HepG2 (cell line): ENCODE data around the gene CCDC6. TPM values are rescaled to one million over a fixed set of nuclear protein-coding genes. Genes with fewer than 3 reads are reported as not detected.

ENCODE experiments used
- ATF7-NPFF ChIP-seq: sonication (generic); formaldehyde crosslinking; IDR thresholded peaks from 2 replicates; pipeline ENCODE4 v1.8.1; 2023; ENCODE audit warnings: mild to moderate bottlenecking, low read depth, missing genetic modification reagents, moderate library complexity
- CCAR2 ChIP-seq: fragments of 200-400 bp; formaldehyde crosslinking; optimal IDR thresholded peaks from 2 replicates; pipeline ENCODE3; 2018; ENCODE audit warnings: low read depth, mild to moderate bottlenecking, low read length, moderate library complexity
- DZIP1 ChIP-seq: sonication (generic); formaldehyde crosslinking; IDR thresholded peaks from 2 replicates; pipeline ENCODE4 v1.5.0; 2020; ENCODE audit warnings: mild to moderate bottlenecking, missing genetic modification reagents
- ELF1 ChIP-seq: sonication (generic); formaldehyde crosslinking; IDR thresholded peaks from 2 replicates; pipeline ENCODE4 v1.4.0; 2020; ENCODE audit warnings: missing genetic modification reagents
- HNF4G ChIP-seq, 2 experiments: sonication (generic) in 1 of 2; formaldehyde crosslinking in 1 of 2; IDR thresholded peaks; 2 replicates each; pipeline versions ENCODE4 v1.4.0 to v1.6.1; 2011 to 2020; ENCODE audit warnings: borderline replicate concordance in 2 of 2, low read depth in 2 of 2, mild to moderate bottlenecking in 2 of 2, low read length in 1 of 2, missing genetic modification reagents in 1 of 2, moderate library complexity in 1 of 2
- ISX ChIP-seq: sonication (generic); formaldehyde crosslinking; conservative IDR thresholded peaks from 2 replicates; pipeline ENCODE4 v1.5.0; 2020; ENCODE audit warnings: missing genetic modification reagents
- KDM4B ChIP-seq: sonication (generic); formaldehyde crosslinking; IDR thresholded peaks from 2 replicates; pipeline ENCODE4 v1.4.0; 2020; ENCODE audit warnings: missing genetic modification reagents
- NFATC3 ChIP-seq: sonication (generic); formaldehyde crosslinking; IDR thresholded peaks from 2 replicates; pipeline ENCODE4 v1.5.1; 2020; ENCODE audit warnings: mild to moderate bottlenecking, missing genetic modification reagents
- PTBP1 ChIP-seq: fragments of 200-400 bp; formaldehyde crosslinking; IDR thresholded peaks from 2 replicates; pipeline ENCODE4 v1.6.1; 2018; ENCODE audit warnings: low read length, low read depth; ENCODE audit not compliant: poor library complexity, severe bottlenecking
- ZBTB3 ChIP-seq: sonication (generic); formaldehyde crosslinking; IDR thresholded peaks from 2 replicates; pipeline ENCODE4 v1.4.0; 2020; ENCODE audit warnings: low read depth, mild to moderate bottlenecking, moderate library complexity, missing genetic modification reagents, borderline replicate concordance
- ZNF253 ChIP-seq: sonication (generic); formaldehyde crosslinking; IDR thresholded peaks from 2 replicates; pipeline ENCODE4 v1.8.0; 2022; ENCODE audit warnings: mild to moderate bottlenecking, missing genetic modification reagents, borderline replicate concordance
- ZNF407 ChIP-seq: sonication (generic); formaldehyde crosslinking; IDR thresholded peaks from one replicate; pipeline ENCODE4 v1.5.1; 2020; ENCODE audit warnings: mild to moderate bottlenecking, missing genetic modification reagents; ENCODE audit errors: not compliant biosample characterization
- ZNF446 ChIP-seq: sonication (generic); formaldehyde crosslinking; IDR thresholded peaks from 2 replicates; pipeline ENCODE4 v1.5.0; 2020; ENCODE audit warnings: mild to moderate bottlenecking, missing genetic modification reagents
- ZNF564 ChIP-seq: sonication (generic); formaldehyde crosslinking; IDR thresholded peaks from 2 replicates; pipeline ENCODE4 v1.8.1; 2023; ENCODE audit warnings: mild to moderate bottlenecking, missing genetic modification reagents
- ZNF660 ChIP-seq: sonication (generic); formaldehyde crosslinking; IDR thresholded peaks from 2 replicates; pipeline ENCODE4 v1.5.1; 2020; ENCODE audit warnings: mild to moderate bottlenecking, low read depth, missing genetic modification reagents, borderline replicate concordance
- polyA plus RNA-seq, 8 experiments: library from polyadenylated mRNA; depleted of rRNA in 3 of 8; stranded (reverse) in 7 of 8; unstranded in 1 of 8; fragments of >200 nt; fragmentation: Illumina TruSeq in 4 of 8; extraction: Trizol in 4 of 8; gene quantifications; 2 replicates each; pipeline versions ENCODE4 v1.2.1 to v1.2.3, GENCODE V29; 2011 to 2016; ENCODE audit warnings: low read depth in 4 of 8, missing spikeins in 1 of 8, mixed read lengths in 1 of 8; ENCODE audit not compliant: insufficient read depth in 1 of 8
- total RNA-seq, 5 experiments: library from RNA; depleted of rRNA; stranded (reverse); fragments of >200 nt; fragmentation: Illumina TruSeq; extraction: Trizol; gene quantifications; 2 replicates each; pipeline ENCODE4 v1.2.3, GENCODE V29; 2016; ENCODE audit warnings: low read depth in 1 of 5

The CCDC6 gene
- total and polyA plus RNA-seq, 2 of the 13 experiments (the other 11 are each of a cell fraction or from before 2014, with no cell fraction given) = 17.9 to 18.3 TPM

GRCh38 chr10:59906417-59907202 is at the start of gene CCDC6 (continued):
- TF ChIP-seq ZNF407 (CRISPR knock-in tag) = no peak
- peak; percentile 42 for TF ChIP-seq PTBP1
- TF ChIP-seq ZNF564 (CRISPR knock-in tag) = peak; percentile 85; the same call in 1 of the 2 replicates
- TF ChIP-seq ISX (CRISPR knock-in tag) = 0 out of 2 replicates have a peak, but pooled peaks have one; percentile 33
- no peak; the same call in 1 of the 2 replicates for TF ChIP-seq ZNF253 (CRISPR knock-in tag)
- TF ChIP-seq ZNF446 (CRISPR knock-in tag) = no peak
- TF ChIP-seq CCAR2 = peak; percentile 69
- no peak; the same call in 1 of the 2 replicates for TF ChIP-seq NFATC3 (CRISPR knock-in tag)
- no peak for TF ChIP-seq HNF4G (IDR thresholded peaks at IDR 0.05; ENCODE audit: borderline replicate concordance, low read depth, low read length)
- TF ChIP-seq HNF4G (CRISPR knock-in tag; IDR thresholded peaks at IDR 0.05; ENCODE audit: borderline replicate concordance, low read depth) = no peak
- no peak for TF ChIP-seq KDM4B (CRISPR knock-in tag)
- TF ChIP-seq ZNF660 = no peak
- TF ChIP-seq ELF1 (CRISPR knock-in tag) = peak; percentile 83
- no peak for TF ChIP-seq ZBTB3 (CRISPR knock-in tag)
- TF ChIP-seq ATF7-NPFF (CRISPR knock-in tag) = peak; percentile 22; the same call in 1 of the 2 replicates
- TF ChIP-seq DZIP1 (CRISPR knock-in tag) = no peak
